A549 (cell line): ENCODE results near the gene STX16. TPM values are rescaled to one million over a fixed set of nuclear protein-coding genes. Genes with fewer than 3 reads are reported as not detected.

ENCODE experiments used
- ATAC-seq, 2 experiments: fragments of 200-7000 bp in 1 of 2; fragments of >200 bp in 1 of 2; cut with Nextera tagmentation in 1 of 2; cut with Tn5 transposase in 1 of 2; 3 replicates each; pipeline versions ENCODE4 v1.8.0 to v1.9.1; 2018 to 2020; ENCODE audit warnings: mild to moderate bottlenecking in 1 of 2, moderate library complexity in 1 of 2
- CTCF ChIA-PET: fragments of 300-600 bp; sonication (Branson Sonifier 250); formaldehyde crosslinking; extraction: SDS; loops from one replicate; lab custom pipeline; 2021; ENCODE audit warnings: antibody characterized with exemption, inconsistent platforms; lab: Yijun Ruan, JAX
- POLR2A ChIA-PET: fragments of 350-600 bp; formaldehyde crosslinking; extraction: SDS; loops from one replicate; lab custom pipeline; 2021; ENCODE audit warnings: antibody characterized with exemption, inconsistent platforms; lab: Yijun Ruan, JAX
- DNase-seq, 2 experiments: peaks; one replicate each; pipeline versions ENCODE4 v3.0.0 to v3.0.0-alpha.2; 2011 to 2016; ENCODE audit warnings: low read depth in 1 of 2, low spot score in 1 of 2
- FAIRE-seq: peaks from 2 replicates; lab custom pipeline; 2011; peaks lifted over from hg19 to GRCh38; lab: Jason Lieb, UNC
- H3K27ac ChIP-seq, 2 experiments: fragments of >200 bp; sonication (Bioruptor Twin); formaldehyde crosslinking; 3 replicates each; pipeline ENCODE4 v1.5.1; 2016 to 2017
- H3K4me1 ChIP-seq: fragments of >200 bp; sonication (Bioruptor Twin); formaldehyde crosslinking; 3 replicates; pipeline ENCODE4 v1.6.1; 2016
- H3K4me2 ChIP-seq: fragments of >200 bp; sonication (Bioruptor Twin); formaldehyde crosslinking; 3 replicates; pipeline ENCODE4 v1.6.1; 2016
- H3K4me3 ChIP-seq: fragments of >200 bp; sonication (Bioruptor Twin); formaldehyde crosslinking; 3 replicates; pipeline ENCODE4 v1.5.1; 2016
- H3K9me3 ChIP-seq: fragments of >200 bp; sonication (Bioruptor Twin); formaldehyde crosslinking; 3 replicates; pipeline ENCODE4 v1.6.1; 2016
- ATOH8 ChIP-seq: fragments of 250-450 bp; sonication (Bioruptor Pico); IDR thresholded peaks from 2 replicates; pipeline ENCODE4 v1.5.0; 2020; ENCODE audit warnings: low read depth, mild to moderate bottlenecking, moderate library complexity
- BHLHE40 ChIP-seq: IDR thresholded peaks from 2 replicates; pipeline ENCODE4 v1.6.1; 2012; ENCODE audit warnings: low read depth, low read length, inconsistent platforms
- CBX8 ChIP-seq: fragments of 200-600 bp; sonication (generic); IDR thresholded peaks from 2 replicates; pipeline ENCODE4 v1.6.1; 2016
- EHF ChIP-seq: fragments of 250-450 bp; sonication (Bioruptor Pico); IDR thresholded peaks from 2 replicates; pipeline ENCODE4 v1.5.0; 2020; ENCODE audit warnings: mild to moderate bottlenecking
- ESRRA ChIP-seq: fragments of 150-350 bp; IDR thresholded peaks from 2 replicates; pipeline ENCODE4 v1.6.1; 2014; ENCODE audit warnings: mild to moderate bottlenecking, low read length, borderline replicate concordance
- HES2 ChIP-seq: fragments of >200 bp; sonication (Bioruptor Twin); formaldehyde crosslinking; IDR thresholded peaks from 2 replicates; pipeline ENCODE4 v1.6.1; 2016
- HOXA7 ChIP-seq: fragments of 250-450 bp; sonication (Bioruptor Pico); IDR thresholded peaks from 2 replicates; pipeline ENCODE4 v1.5.0; 2020; ENCODE audit warnings: mild to moderate bottlenecking, moderate library complexity
- KDM5A ChIP-seq: fragments of 200-600 bp; sonication (generic); IDR thresholded peaks from 2 replicates; pipeline ENCODE4 v1.6.1; 2016; ENCODE audit warnings: antibody characterized with exemption, mild to moderate bottlenecking
- MAFK ChIP-seq: fragments of 450-650 bp; IDR thresholded peaks from 2 replicates; pipeline ENCODE4 v1.6.1; 2014; ENCODE audit not compliant: partially characterized antibody
- MAZ ChIP-seq: fragments of 150-350 bp; IDR thresholded peaks from 2 replicates; pipeline ENCODE4 v1.6.1; 2014; ENCODE audit warnings: antibody characterized with exemption, low read depth, low read length, borderline replicate concordance
- NPAS2 ChIP-seq: fragments of 250-450 bp; sonication (Bioruptor Pico); IDR thresholded peaks from 2 replicates; pipeline ENCODE4 v1.8.0; 2022; ENCODE audit warnings: mild to moderate bottlenecking, moderate library complexity, borderline replicate concordance
- PHF8 ChIP-seq: fragments of 200-600 bp; sonication (generic); IDR thresholded peaks from 2 replicates; pipeline ENCODE4 v1.6.1; 2016; ENCODE audit warnings: low read depth, mild to moderate bottlenecking, antibody characterized with exemption, moderate library complexity, borderline replicate concordance
- POLR2A ChIP-seq: IDR thresholded peaks from 2 replicates; pipeline ENCODE4 v1.6.1; 2012; ENCODE audit warnings: mild to moderate bottlenecking, low read length
- POLR2AphosphoS2 ChIP-seq: conservative IDR thresholded peaks from 2 replicates; pipeline ENCODE4 v1.6.1; 2012; ENCODE audit warnings: low read length, improper control_type of control experiment, inconsistent platforms
- RCOR1 ChIP-seq: fragments of 150-350 bp; IDR thresholded peaks from 2 replicates; pipeline ENCODE4 v1.6.1; 2014; ENCODE audit warnings: antibody characterized with exemption, low read length, low read depth
- RFX5 ChIP-seq: fragments of 450-650 bp; IDR thresholded peaks from 2 replicates; pipeline ENCODE4 v1.7.1; 2014; ENCODE audit warnings: antibody characterized with exemption, mild to moderate bottlenecking, moderate library complexity
- SMC3 ChIP-seq: fragments of >200 bp; sonication (Bioruptor Twin); formaldehyde crosslinking; IDR thresholded peaks from 3 replicates; pipeline ENCODE4 v1.6.1; 2018; ENCODE audit warnings: inconsistent platforms
- TP53 ChIP-seq: fragments of 250-450 bp; sonication (Bioruptor Pico); IDR thresholded peaks from 2 replicates; pipeline ENCODE4 v1.5.0; 2021; ENCODE audit warnings: mild to moderate bottlenecking, moderate library complexity
- ZFP36 ChIP-seq: fragments of 450-650 bp; IDR thresholded peaks from 2 replicates; pipeline ENCODE4 v1.6.1; 2014; ENCODE audit warnings: borderline replicate concordance; ENCODE audit not compliant: partially characterized antibody
- ZNF302 ChIP-seq: fragments of 250-450 bp; sonication (Bioruptor Pico); IDR thresholded peaks from 2 replicates; pipeline ENCODE4 v1.9.0; 2021; ENCODE audit warnings: inconsistent platforms, mild to moderate bottlenecking, moderate library complexity
- WGBS: methylation state at CpG from one replicate; pipeline ENCODE4 v1.1.6; 2017; ENCODE audit errors: missing lambda C conversion rate; 5-methylcytosine and 5-hydroxymethylcytosine counted together
- polyA plus RNA-seq, 4 experiments: library from polyadenylated mRNA; depleted of rRNA in 3 of 4; stranded (reverse); fragments of >200 nt; fragmentation: RNase III in 1 of 4; extraction: RNeasy Plus Mini Kit Qiagen cat#74134 plus additional on column Dnase treatment in 1 of 4; gene quantifications; 2 replicates in 3 of 4; 3 replicates in 1 of 4; pipeline ENCODE4 v1.2.3, GENCODE V29; 2011 to 2017

The STX16 gene
- polyA plus RNA-seq, 2 of the 4 experiments (the other 2 are of a cell fraction) = 68.5 to 71.6 TPM

- POLR2A ChIA-PET = no interaction called here
- Histone ChIP-seq H3K4me2 (no peak overlapping the region), H3K4me3 (no peak overlapping the region)
- no peak for DNase-seq
- TF ChIP-seq MAZ (no peak), RFX5 (no peak), ZFP36 (no peak), NPAS2 (CRISPR knock-in tag) (no peak)
- TF ChIP-seq, all 56 proteins: peak for 0
- ATAC-seq (no peak), FAIRE-seq (no peak)
- no peaks in the 10 kb centered on the region for H3K4me1 ChIP-seq
- H3K27ac ChIP-seq = no peak overlapping the region
- CTCF ChIA-PET = no interaction called here
- H3K9me3 ChIP-seq = no peaks in the 10 kb centered on the region
- WGBS = 97% methylated on average over 3 of the region's 15 CpGs
These were observed 67.1 kb downstream of the STX16 start for GRCh38 chr20:58718121-58718563.

- H3K9me3 ChIP-seq = no peaks in the 10 kb centered on the region
- CTCF ChIA-PET = no interaction called here
- no peak overlapping the region for H3K4me3 ChIP-seq
- H3K4me1 ChIP-seq = no peaks in the 10 kb centered on the region
- no peak overlapping the region for H3K27ac ChIP-seq
- whole genome bisulfite sequencing = 75% methylated on average over 10 of the region's 10 CpGs
- POLR2A ChIA-PET = no interaction called here
- no peak overlapping the region for H3K4me2 ChIP-seq
- FAIRE-seq = no peak
- DNase-seq = no peak
- TF ChIP-seq ZNF302 (CRISPR knock-in tag) (no peak), POLR2AphosphoS2 (no peak), KDM5A (no peak), RCOR1 (no peak), ATOH8 (CRISPR knock-in tag) (no peak), HOXA7 (CRISPR knock-in tag) (no peak), HES2 (no peak)
- no peak for ATAC-seq
These were observed 67.6 kb downstream of the STX16 start for GRCh38 chr20:58718729-58719128.

- WGBS = 83% methylated on average over 6 of the region's 7 CpGs
- no peak overlapping the region for H3K4me3 ChIP-seq
- ATAC-seq (no peak), DNase-seq (no peak), FAIRE-seq (no peak)
- H3K9me3 ChIP-seq = no peaks in the 10 kb centered on the region
- ChIA-PET CTCF (interaction anchor here (1.1 kb wide), 1 partner anchor 9 kb away, joined by 3 read pairs; no protein-coding TSS in a partner anchor), POLR2A (no interaction called here)
- no peak overlapping the region for H3K4me2 ChIP-seq
- no peaks in the 10 kb centered on the region for H3K4me1 ChIP-seq
- H3K27ac ChIP-seq = no peak overlapping the region
- TF ChIP-seq TP53 (no peak), POLR2A (no peak), SMC3 (no peak)
These were observed 68.2 kb downstream of the STX16 start for GRCh38 chr20:58719258-58719657.

- Histone ChIP-seq H3K9me3 (no peaks in the 10 kb centered on the region), H3K27ac (no peak overlapping the region), H3K4me3 (no peak overlapping the region), H3K4me2 (no peak overlapping the region), H3K4me1 (no peaks in the 10 kb centered on the region)
- WGBS = 35% methylated on average over 4 of the region's 6 CpGs
- no peak for ATAC-seq
- no peak for DNase-seq
- TF ChIP-seq EHF (CRISPR knock-in tag) (no peak), CBX8 (no peak), BHLHE40 (no peak), POLR2AphosphoS2 (no peak), MAZ (no peak)
- ChIA-PET CTCF (interaction anchor here (1.1 kb wide), 1 partner anchor 9 kb away, joined by 3 read pairs; no protein-coding TSS in a partner anchor), POLR2A (no interaction called here)
- FAIRE-seq = no peak
These were observed 68.9 kb downstream of the STX16 start for GRCh38 chr20:58719971-58720371.

GRCh38 chr20:58720890-58721289 lies 69.8 kb downstream of the STX16 start:
- Histone ChIP-seq H3K9me3 (no peaks in the 10 kb centered on the region), H3K4me3 (no peak overlapping the region), H3K27ac (no peak overlapping the region), H3K4me2 (no peak overlapping the region), H3K4me1 (no peaks in the 10 kb centered on the region)
- no peak for TF ChIP-seq BHLHE40
- no peak for TF ChIP-seq MAFK
- TF ChIP-seq ESRRA = no peak
- no peak for TF ChIP-seq RCOR1
- TF ChIP-seq PHF8 = no peak
- FAIRE-seq (no peak), ATAC-seq (no peak), DNase-seq (no peak)
- CTCF ChIA-PET = no interaction called here
- WGBS = 71% methylated on average over 14 of the region's 14 CpGs
- POLR2A ChIA-PET = no interaction called here
